Muscle layer of duodenum (tissue), 2 donors: ENCODE measurements around the gene B3GALT5.

Experiments
- H3K27ac ChIP-seq: one replicate; pipeline ENCODE4 v1.7.0; 2013; ENCODE audit warnings: mild to moderate bottlenecking, low read length
- H3K27me3 ChIP-seq: one replicate; pipeline ENCODE4 v1.7.0; 2013; ENCODE audit warnings: low read depth, mild to moderate bottlenecking, control low read depth, low read length
- H3K36me3 ChIP-seq, 2 donors: one replicate each; pipeline ENCODE4 v1.7.0; 2013; ENCODE audit warnings: low read length in 2 of 2, control low read depth in 1 of 2, mild to moderate bottlenecking in 1 of 2; ENCODE audit not compliant: insufficient read depth in 2 of 2, control insufficient read depth in 1 of 2
- H3K4me1 ChIP-seq, 2 donors: one replicate each; pipeline ENCODE4 v1.7.0; 2013; ENCODE audit warnings: low read length in 2 of 2, mild to moderate bottlenecking in 2 of 2, control low read depth in 1 of 2, moderate library complexity in 1 of 2; ENCODE audit not compliant: insufficient read depth in 2 of 2, control insufficient read depth in 1 of 2
- H3K4me3 ChIP-seq, 2 donors: one replicate each; pipeline ENCODE4 v1.7.0; 2013; ENCODE audit warnings: low read length in 2 of 2, low read depth in 1 of 2, mild to moderate bottlenecking in 1 of 2
- H3K9me3 ChIP-seq, 2 donors: one replicate each; pipeline ENCODE4 v1.7.0; 2013; ENCODE audit warnings: low read length in 2 of 2, control low read depth in 1 of 2, mild to moderate bottlenecking in 1 of 2; ENCODE audit not compliant: control insufficient read depth in 1 of 2
- donor health status: healthy.

B3GALT5 gene

DNA sequence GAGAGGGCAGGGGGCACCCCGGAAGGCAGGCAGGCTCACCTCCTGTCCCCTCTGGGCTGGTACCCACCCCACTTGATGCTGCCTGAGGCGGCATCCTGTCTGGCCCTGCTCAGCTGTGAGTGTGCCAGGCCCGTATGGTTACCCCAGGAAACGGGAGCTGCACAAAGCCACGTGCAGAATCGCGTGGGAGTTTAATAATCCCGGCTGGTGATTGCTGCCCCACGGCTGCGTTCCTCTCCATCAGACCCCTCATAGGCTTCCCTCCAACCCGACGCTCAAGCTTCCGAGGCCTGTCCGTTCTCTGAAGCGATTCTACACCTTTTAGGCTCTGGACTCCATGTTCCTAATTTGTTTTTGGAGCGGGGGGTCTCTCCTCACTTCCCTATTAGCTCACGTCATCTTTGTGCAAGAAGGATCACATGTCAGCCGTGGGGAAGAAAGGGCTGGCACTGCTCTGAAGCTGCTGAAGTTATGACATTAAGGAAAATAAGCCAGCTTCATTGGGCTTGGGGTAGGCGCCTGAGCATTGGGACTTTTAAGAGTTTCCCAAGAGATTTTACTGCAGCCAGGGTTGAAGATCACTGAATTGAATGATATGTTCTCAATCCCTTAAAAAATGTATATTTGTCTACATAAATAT, 1.1 kb upstream of the B3GALT5 start:
- H3K27ac ChIP-seq = no peak overlapping the region
- H3K4me1 ChIP-seq = peaks cover 0 to 10% of the 10 kb centered on the region in 2 donors
- peaks cover 4% of the 10 kb centered on the region for H3K27me3 ChIP-seq
- H3K4me3 ChIP-seq = peak overlapping the region in 1 of 2 donors; percentile 67
- H3K9me3 ChIP-seq = no peaks in the 10 kb centered on the region
- no peaks in the 10 kb centered on the region for H3K36me3 ChIP-seq

DNA sequence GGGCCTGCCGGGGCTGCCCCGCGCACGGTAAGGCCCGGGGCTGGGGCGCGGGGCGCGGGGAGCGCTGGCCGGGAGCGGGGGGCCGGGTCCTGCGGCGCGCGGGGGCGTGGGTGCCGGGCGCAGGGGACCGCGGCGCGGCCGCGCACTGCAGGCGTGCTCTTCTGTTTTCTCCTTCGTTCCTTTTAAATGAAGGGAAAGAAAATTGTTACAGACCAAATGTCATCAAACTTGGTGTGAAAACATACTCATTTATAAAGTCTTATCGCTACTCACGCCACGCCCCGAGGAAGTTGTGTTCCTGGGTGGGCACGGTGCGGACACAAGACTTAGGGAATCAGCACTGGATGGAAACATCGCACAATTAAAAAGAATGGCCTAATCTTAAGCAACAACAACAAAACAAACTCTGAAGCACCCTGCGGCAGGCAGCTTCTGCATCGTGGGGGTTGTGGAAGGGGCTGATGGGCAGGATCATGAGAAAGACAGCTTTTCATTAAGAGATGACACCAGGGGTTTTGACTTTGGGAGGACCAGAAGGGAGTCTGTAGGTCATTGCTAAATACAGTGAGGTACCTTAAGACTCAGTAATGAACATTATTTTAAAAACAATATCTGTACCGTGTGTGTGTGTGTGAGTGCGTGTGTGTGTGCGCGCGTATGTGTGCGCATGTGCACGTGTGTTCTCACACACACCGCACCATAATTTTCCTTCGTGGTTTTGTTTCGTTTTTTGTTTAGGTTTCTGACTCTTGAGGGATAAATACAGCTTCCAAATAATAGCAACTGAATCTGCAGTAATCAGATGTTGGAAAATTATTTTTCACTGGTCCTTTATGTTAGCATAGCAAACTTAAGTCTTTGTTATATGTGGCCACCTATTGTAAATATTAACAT, 548 bp downstream of the B3GALT5 start:
- H3K4me3 ChIP-seq = peak overlapping the region; percentile 44 to 67
- H3K4me1 ChIP-seq = peaks cover 0 to 10% of the 10 kb centered on the region in 2 donors
- H3K27me3 ChIP-seq = peaks cover 4% of the 10 kb centered on the region
- H3K27ac ChIP-seq = no peak overlapping the region
- no peaks in the 10 kb centered on the region for H3K9me3 ChIP-seq
- H3K36me3 ChIP-seq = no peaks in the 10 kb centered on the region

DNA sequence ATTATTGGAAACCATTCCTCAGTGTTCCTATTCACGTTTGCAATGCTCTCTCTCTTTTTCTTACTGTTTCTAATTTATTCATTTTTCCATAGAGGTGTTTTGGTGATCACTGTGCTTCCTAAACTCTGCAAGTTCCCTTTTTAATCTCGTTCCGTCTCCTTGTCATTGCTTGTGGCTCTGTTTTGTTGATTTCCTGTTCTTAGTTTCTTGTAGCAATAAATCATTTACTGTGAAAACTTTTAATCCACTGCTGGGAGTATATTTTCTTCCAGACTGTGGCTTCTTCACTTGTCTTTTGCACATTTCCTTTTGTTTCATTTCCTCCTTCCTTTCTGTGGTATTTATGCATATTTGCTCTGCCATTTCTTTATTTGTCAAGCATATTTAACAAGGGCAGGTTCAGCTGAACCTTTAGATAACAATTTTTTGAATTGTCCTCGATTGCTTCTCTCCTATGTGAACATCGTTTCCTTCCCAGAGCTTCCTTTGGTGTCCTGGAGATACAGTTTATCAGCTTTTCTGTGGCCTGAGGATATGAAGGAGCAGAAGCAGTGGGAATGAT, 3.6 kb downstream of the B3GALT5 start:
- peaks cover 4% of the 10 kb centered on the region for H3K27me3 ChIP-seq
- no peak overlapping the region for H3K27ac ChIP-seq
- no peaks in the 10 kb centered on the region for H3K36me3 ChIP-seq
- no peak overlapping the region for H3K4me3 ChIP-seq
- peaks cover 0 to 8% of the 10 kb centered on the region in 2 donors for H3K4me1 ChIP-seq
- H3K9me3 ChIP-seq = no peaks in the 10 kb centered on the region

DNA sequence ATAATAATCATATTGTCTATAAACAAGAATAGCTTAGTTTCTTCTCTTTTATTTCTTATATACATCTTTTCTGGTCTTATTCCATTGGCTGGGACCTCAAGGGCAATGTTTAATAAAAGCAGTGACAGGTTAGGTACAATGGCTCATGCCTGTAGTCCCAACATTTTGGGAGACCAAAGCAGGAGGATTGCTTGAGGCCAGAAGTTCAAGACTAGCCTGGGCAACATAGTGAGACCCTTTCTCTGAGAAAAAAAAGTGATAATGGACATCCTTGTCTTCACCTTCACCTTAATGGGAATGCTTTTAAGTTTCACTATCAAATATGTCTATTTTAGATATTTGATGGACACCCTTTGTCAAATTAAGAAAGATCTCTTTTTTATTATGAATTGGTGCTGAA, 8.1 kb downstream of the B3GALT5 start:
- no peaks in the 10 kb centered on the region for H3K36me3 ChIP-seq
- no peak overlapping the region for H3K27ac ChIP-seq
- no peaks in the 10 kb centered on the region for H3K4me1 ChIP-seq
- H3K4me3 ChIP-seq = no peak overlapping the region
- no peaks in the 10 kb centered on the region for H3K9me3 ChIP-seq
- no peaks in the 10 kb centered on the region for H3K27me3 ChIP-seq

DNA sequence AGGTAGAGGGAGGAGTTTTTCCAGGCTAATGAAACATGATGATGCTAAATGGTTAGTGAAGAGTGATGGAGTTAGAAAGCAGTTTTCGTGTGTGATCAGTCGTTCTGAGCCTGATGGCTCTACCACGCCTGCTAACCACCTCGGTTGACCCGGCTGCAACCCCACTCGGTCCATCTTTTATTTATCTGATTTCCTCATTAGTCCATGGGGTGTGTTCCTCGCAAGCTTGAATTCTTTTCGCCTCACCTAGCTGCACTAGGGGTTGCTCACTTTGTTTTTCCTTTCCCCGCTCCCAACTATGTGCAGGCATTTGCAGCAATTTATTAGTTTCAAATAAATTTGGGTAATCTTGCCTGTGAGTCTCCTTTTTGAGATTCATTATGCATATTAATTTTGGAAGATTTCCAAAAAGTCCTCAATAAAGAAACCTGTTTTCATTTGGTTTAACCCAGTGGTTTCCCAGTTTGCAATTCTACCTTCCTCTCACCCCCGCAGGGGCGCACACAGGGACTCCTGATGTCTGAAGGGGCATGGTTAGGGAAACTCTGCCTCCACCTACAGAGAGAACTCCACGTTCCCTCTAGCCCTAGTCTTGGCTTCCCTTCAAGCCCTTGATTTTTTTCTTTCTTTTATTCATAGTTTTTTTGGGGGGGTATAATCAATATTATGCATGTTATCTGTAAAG, 12.6 kb downstream of the B3GALT5 start:
- Histone ChIP-seq H3K9me3 (no peaks in the 10 kb centered on the region), H3K27ac (no peak overlapping the region)

DNA sequence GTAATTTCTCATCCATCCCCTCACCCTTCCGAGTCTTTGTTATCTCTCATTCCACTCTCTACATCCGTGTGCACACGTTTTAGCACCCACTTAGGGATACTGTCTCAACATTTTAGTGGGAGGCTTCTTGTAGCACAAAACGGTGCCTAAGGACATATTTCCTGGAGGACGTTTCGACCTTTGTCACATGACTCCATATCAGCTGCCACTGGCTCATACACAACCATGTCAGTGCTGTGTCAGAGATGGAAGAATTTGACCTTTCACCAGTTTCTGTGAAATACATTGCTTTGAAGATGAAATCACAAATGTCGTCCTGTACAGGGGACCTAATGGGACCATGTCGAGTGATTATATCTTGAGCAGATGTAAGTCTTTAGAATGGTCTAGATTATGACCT, 15.6 kb downstream of the B3GALT5 start:
- H3K9me3 ChIP-seq = no peaks in the 10 kb centered on the region
- H3K36me3 ChIP-seq = peaks cover 0 to 2% of the 10 kb centered on the region in 2 donors
- no peaks in the 10 kb centered on the region for H3K27me3 ChIP-seq
- peaks cover 0 to 5% of the 10 kb centered on the region in 2 donors for H3K4me1 ChIP-seq
- H3K4me3 ChIP-seq = no peak overlapping the region
- H3K27ac ChIP-seq = no peak overlapping the region

More for the DNA sequence above, 12.6 kb downstream of the B3GALT5 start:
- no peaks in the 10 kb centered on the region for H3K27me3 ChIP-seq
- no peak overlapping the region for H3K4me3 ChIP-seq
- no peaks in the 10 kb centered on the region for H3K36me3 ChIP-seq
- H3K4me1 ChIP-seq = peaks cover 0 to under 1% of the 10 kb centered on the region in 2 donors

DNA sequence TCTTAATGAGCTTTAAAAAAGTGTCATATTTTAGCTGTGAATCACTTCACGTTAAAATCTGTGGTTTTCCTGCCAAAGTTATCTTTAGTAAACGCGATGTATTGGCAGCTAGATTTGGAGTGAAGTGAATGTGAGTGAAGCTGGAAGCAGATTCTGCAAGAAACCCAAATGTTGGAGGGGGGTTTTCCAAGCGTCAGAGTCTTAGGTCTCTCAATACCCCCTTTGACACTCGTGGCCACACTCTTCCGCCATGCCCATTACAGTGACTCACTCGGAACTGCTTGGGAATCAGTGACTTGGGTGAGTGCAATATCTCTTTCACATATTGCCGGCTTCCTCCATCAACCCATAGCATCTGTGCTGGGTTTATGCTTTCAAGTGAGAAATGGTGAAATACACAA, 17.5 kb downstream of the B3GALT5 start:
- H3K36me3 ChIP-seq = peaks cover 0 to 4% of the 10 kb centered on the region in 2 donors
- H3K27me3 ChIP-seq = no peaks in the 10 kb centered on the region
- H3K4me1 ChIP-seq = peaks cover 0 to 5% of the 10 kb centered on the region in 2 donors
- no peaks in the 10 kb centered on the region for H3K9me3 ChIP-seq
- H3K27ac ChIP-seq = no peak overlapping the region
- no peak overlapping the region for H3K4me3 ChIP-seq

DNA sequence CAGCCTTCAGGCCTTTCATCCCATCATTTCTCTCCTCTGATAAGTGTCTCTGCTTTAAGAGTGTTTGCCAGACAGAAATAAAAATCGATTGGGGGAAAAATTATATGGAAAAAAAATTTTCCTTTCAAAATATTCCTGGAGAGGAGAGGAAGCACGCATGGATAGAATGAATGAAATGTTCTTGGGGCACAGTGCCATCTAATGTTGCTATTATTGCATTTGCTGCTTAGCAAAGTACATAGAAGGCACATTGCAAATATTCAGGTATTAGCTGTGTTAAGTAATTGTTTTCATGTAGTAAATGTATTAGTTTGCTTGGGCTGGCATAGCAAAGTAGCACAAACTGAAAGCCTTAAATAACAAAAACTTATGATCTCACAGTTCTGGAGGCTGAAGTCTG, 18.1 kb downstream of the B3GALT5 start:
- Histone ChIP-seq H3K36me3 (peaks cover 0 to 4% of the 10 kb centered on the region in 2 donors), H3K4me1 (peaks cover 0 to 5% of the 10 kb centered on the region in 2 donors), H3K27me3 (no peaks in the 10 kb centered on the region), H3K4me3 (no peak overlapping the region), H3K9me3 (no peaks in the 10 kb centered on the region), H3K27ac (no peak overlapping the region)

DNA sequence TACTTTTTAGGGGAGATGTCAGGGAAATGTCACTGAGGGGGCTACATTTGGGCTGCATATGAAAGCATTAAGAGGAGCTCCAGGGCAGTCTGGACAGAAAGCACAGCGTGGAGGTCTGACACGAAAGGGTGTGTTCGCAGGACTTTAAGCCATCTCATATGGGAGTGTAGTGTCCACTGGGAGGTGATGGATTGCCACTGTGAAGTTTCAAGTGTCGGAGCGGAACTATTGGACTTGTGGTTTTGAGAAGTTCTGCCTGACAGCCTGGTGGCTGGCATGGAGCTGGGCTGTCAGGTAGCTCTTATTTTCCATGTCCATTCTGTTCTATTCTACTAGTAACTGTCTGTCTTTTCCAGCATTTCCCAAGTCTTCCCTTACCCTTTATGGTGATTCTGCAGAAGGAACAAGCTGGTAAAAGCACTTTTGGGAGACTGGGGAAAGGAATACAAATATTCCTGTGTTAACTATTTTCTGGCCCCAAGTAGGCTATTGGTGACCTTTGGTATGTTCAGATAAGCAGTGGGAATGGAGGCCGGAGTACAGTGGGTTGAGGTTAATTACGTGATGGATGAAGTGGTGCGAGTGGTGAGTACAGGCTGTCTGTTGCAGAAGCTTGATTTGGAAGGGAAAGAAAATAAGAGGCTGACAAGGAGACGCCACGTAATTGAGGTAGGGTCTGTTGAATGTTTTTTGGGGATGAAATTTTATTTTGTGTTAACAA, 19.3 kb downstream of the B3GALT5 start:
- Histone ChIP-seq H3K4me1 (peaks cover 0 to 5% of the 10 kb centered on the region in 2 donors), H3K36me3 (peaks cover 0 to 4% of the 10 kb centered on the region in 2 donors), H3K4me3 (no peak overlapping the region), H3K27me3 (no peaks in the 10 kb centered on the region), H3K9me3 (no peaks in the 10 kb centered on the region), H3K27ac (no peak overlapping the region)

DNA sequence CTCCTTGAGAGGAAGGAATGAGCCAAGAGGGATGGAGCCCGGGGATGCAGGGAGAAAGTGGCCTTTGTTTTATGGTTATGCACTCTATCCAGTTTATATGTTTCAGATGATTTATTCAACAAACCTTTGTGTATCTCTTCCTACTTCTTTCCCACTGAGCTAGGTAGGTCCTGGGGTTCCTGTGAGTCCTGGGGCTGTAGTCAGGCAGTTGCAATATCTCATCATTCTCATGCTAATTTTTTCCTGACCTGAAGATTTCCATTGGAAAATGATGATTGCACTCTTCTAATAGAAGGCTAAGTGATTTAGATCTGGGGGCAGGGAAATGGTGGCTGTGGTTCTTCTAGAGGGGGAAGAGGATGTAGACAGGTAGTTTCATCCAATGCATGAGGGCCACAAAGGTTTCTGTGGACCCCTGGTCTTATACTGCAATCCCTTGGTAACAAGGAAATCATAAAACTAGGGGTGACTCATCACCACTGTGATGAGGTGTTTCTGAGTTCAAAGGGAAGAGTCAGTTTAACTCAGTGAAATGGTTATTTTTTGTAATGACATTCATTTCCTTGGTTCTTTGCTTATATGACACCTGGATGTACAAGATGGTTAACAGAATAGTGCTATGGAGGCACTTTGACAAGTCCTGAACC, 20.2 kb downstream of the B3GALT5 start:
- no peak overlapping the region for H3K27ac ChIP-seq
- H3K4me3 ChIP-seq = peak overlapping the region in 1 of 2 donors; percentile 5
- no peaks in the 10 kb centered on the region for H3K9me3 ChIP-seq
- H3K36me3 ChIP-seq = peaks cover 0 to 4% of the 10 kb centered on the region in 2 donors
- no peaks in the 10 kb centered on the region for H3K27me3 ChIP-seq
- peaks cover 0 to 5% of the 10 kb centered on the region in 2 donors for H3K4me1 ChIP-seq
